Loucy (cell line): ENCODE results near the gene TRPM2.

Experiments used
- H2AFZ ChIP-seq: fragments of 200-600 bp; sonication (generic); 2 replicates; pipeline ENCODE4 v1.6.0; 2016; ENCODE audit warnings: antibody characterized with exemption, mild to moderate bottlenecking, low read length, moderate library complexity
- H3F3A ChIP-seq: fragments of 200-600 bp; 2 replicates; pipeline ENCODE4 v1.6.0; 2016; ENCODE audit warnings: antibody characterized with exemption, low read depth, mild to moderate bottlenecking
- H3K27me3 ChIP-seq: fragments of 200-600 bp; sonication (generic); 2 replicates; pipeline ENCODE4 v1.6.1; 2014; ENCODE audit warnings: low read length, mild to moderate bottlenecking; ENCODE audit not compliant: insufficient read depth, poor library complexity, severe bottlenecking
- H3K36me3 ChIP-seq: fragments of 200-600 bp; sonication (generic); 2 replicates; pipeline ENCODE4 v1.6.1; 2016; ENCODE audit warnings: low read length; ENCODE audit not compliant: insufficient read depth
- H3K4me1 ChIP-seq: fragments of 200-600 bp; sonication (generic); 2 replicates; pipeline ENCODE4 v1.5.1; 2014; ENCODE audit warnings: low read length, mild to moderate bottlenecking; ENCODE audit not compliant: insufficient read depth, poor library complexity, severe bottlenecking
- H3K4me2 ChIP-seq: fragments of 200-600 bp; sonication (generic); 2 replicates; pipeline ENCODE4 v1.6.0; 2014; ENCODE audit warnings: antibody characterized with exemption, low read length, low read depth, mild to moderate bottlenecking; ENCODE audit not compliant: poor library complexity, severe bottlenecking
- H3K4me3 ChIP-seq: fragments of 200-600 bp; sonication (generic); 2 replicates; pipeline ENCODE4 v1.5.1; 2014; ENCODE audit warnings: low read length, mild to moderate bottlenecking, mixed read lengths; ENCODE audit not compliant: poor library complexity, severe bottlenecking
- H3K79me2 ChIP-seq: fragments of 200-600 bp; sonication (generic); 2 replicates; pipeline ENCODE4 v1.6.1; 2014; ENCODE audit warnings: low read length; ENCODE audit not compliant: insufficient read depth
- H3K9ac ChIP-seq: fragments of 200-600 bp; sonication (generic); 2 replicates; pipeline ENCODE4 v1.6.0; 2014; ENCODE audit warnings: mild to moderate bottlenecking, low read depth, low read length, moderate library complexity; ENCODE audit not compliant: poor library complexity, severe bottlenecking
- H3K9me2 ChIP-seq: fragments of 200-600 bp; sonication (generic); replicated peaks from 2 replicates; pipeline ENCODE4 v1.6.1; 2016; ENCODE audit warnings: low read depth, low read length, mixed read lengths
- H3K9me3 ChIP-seq: fragments of 200-600 bp; sonication (generic); 2 replicates; pipeline ENCODE4 v1.6.1; 2014; ENCODE audit warnings: mild to moderate bottlenecking, antibody characterized with exemption, low read length, low read depth; ENCODE audit not compliant: insufficient read depth
- H4K20me1 ChIP-seq: fragments of 200-600 bp; sonication (generic); 2 replicates; pipeline ENCODE4 v1.6.0; 2014; ENCODE audit warnings: antibody characterized with exemption, low read length, mild to moderate bottlenecking; ENCODE audit not compliant: insufficient read depth, poor library complexity, severe bottlenecking
- EZH2phosphoT487 ChIP-seq: fragments of 200-600 bp; IDR thresholded peaks from 2 replicates; pipeline ENCODE4 v1.6.1; 2018; ENCODE audit warnings: antibody characterized with exemption, mild to moderate bottlenecking, moderate library complexity, borderline replicate concordance
- TF ChIP-seq, protein P1 (sequence below): fragments of 200-600 bp; sonication (generic); conservative IDR thresholded peaks from 2 replicates; pipeline ENCODE4 v1.5.1; 2014; ENCODE audit warnings: mild to moderate bottlenecking, antibody characterized with exemption, low read length

The TRPM2 gene

DNA sequence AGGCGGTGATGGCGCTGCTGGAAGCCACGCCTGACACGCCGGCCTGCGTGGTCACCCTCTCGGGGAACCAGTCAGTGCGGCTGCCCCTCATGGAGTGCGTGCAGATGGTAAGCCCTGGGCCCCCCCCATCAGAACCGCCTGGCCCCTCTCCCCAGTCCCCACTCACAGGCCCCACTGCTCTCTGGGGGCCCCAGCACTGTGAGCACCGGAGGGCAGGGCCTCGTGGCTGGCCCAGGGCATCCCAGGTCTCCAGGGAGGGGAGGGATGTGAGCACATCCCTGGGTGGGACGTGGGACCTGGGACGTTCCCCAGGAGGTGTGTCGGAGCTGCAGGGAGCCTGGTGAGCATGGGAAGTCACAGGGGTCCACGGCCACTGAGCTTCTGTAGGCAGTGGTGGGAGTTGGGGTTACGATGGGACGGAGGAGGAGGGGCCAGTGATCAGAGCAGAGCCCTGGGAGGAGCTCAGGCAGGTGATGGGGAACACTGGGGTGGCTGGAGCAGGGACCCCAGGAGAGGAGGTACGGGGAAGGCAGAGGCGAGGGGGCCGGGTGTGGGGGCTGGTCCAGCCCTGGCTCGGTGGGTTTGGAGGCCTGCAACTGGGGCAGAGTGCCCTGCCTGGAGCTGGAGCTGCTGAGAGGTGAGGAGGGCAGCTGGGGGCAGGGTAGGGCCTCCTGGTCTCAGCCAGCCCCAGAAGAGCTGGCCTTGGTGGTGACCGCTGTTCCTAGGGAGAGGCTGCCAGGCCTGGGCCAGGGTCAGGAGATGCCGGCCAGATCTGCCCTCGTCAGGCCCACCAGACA lies 34.7 kb upstream of the TRPM2 start:
- Histone ChIP-seq H3K79me2 (no peaks in the 10 kb centered on the region), H3K9me3 (no peaks in the 10 kb centered on the region), H3K36me3 (peaks cover 43% of the 10 kb centered on the region; the same call in 1 of the 2 replicates), H3K4me1 (no peaks in the 10 kb centered on the region), H3K4me2 (no peak overlapping the region), H4K20me1 (no peaks in the 10 kb centered on the region), H3K27me3 (no peaks in the 10 kb centered on the region), H3K9me2 (no peaks in the 10 kb centered on the region), H3K4me3 (no peak overlapping the region), H3K9ac (no peak overlapping the region), H3F3A (no peaks in the 10 kb centered on the region), H2AFZ (no peak overlapping the region)
- TF ChIP-seq, protein P1, sequence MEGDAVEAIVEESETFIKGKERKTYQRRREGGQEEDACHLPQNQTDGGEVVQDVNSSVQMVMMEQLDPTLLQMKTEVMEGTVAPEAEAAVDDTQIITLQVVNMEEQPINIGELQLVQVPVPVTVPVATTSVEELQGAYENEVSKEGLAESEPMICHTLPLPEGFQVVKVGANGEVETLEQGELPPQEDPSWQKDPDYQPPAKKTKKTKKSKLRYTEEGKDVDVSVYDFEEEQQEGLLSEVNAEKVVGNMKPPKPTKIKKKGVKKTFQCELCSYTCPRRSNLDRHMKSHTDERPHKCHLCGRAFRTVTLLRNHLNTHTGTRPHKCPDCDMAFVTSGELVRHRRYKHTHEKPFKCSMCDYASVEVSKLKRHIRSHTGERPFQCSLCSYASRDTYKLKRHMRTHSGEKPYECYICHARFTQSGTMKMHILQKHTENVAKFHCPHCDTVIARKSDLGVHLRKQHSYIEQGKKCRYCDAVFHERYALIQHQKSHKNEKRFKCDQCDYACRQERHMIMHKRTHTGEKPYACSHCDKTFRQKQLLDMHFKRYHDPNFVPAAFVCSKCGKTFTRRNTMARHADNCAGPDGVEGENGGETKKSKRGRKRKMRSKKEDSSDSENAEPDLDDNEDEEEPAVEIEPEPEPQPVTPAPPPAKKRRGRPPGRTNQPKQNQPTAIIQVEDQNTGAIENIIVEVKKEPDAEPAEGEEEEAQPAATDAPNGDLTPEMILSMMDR = no peak
- no peak for TF ChIP-seq EZH2phosphoT487

DNA sequence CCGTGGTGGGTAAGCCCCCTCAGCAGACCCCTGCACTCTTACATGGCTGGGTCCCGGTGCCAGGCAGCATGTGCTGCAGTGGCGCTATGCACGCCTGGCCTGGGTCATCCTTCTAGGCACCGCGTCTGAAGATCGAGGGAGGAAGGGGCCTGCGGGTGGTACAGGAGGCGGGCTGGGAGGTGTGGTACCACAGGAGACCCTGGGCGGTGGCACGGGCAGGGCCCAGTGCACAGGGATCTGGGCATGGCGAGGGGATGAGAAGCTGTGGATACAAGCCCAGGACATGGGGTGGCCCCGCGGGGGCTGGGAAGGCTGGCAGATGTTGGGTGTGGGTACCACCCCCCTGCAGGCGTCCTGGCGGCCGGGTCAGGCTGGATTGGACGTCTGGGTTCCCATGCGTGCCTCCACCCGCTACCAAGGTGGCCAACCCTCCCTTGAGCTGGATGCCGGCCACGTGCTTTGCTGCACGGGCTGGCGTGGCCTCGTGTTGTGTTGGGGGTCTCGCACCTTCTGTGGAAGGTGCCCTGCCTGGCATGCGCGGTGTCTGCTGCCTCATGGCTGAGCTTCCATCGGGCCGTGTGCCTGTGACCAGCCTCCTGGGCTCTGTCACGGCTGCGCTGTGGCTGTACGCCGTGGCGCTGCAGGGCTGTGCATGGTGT lies 33.9 kb upstream of the TRPM2 start:
- H3K9ac ChIP-seq = no peak overlapping the region
- H3K79me2 ChIP-seq = no peaks in the 10 kb centered on the region
- H3K9me3 ChIP-seq = no peaks in the 10 kb centered on the region
- H4K20me1 ChIP-seq = no peaks in the 10 kb centered on the region
- H3K4me1 ChIP-seq = no peaks in the 10 kb centered on the region
- no peaks in the 10 kb centered on the region for H3K9me2 ChIP-seq
- peaks cover 48% of the 10 kb centered on the region; the same call in 1 of the 2 replicates for H3K36me3 ChIP-seq
- no peaks in the 10 kb centered on the region for H3F3A ChIP-seq
- H2AFZ ChIP-seq = no peak overlapping the region
- H3K4me3 ChIP-seq = no peak overlapping the region
- no peaks in the 10 kb centered on the region for H3K27me3 ChIP-seq
- TF ChIP-seq, protein P1 = no peak
- no peak for TF ChIP-seq EZH2phosphoT487
- no peak overlapping the region for H3K4me2 ChIP-seq

DNA sequence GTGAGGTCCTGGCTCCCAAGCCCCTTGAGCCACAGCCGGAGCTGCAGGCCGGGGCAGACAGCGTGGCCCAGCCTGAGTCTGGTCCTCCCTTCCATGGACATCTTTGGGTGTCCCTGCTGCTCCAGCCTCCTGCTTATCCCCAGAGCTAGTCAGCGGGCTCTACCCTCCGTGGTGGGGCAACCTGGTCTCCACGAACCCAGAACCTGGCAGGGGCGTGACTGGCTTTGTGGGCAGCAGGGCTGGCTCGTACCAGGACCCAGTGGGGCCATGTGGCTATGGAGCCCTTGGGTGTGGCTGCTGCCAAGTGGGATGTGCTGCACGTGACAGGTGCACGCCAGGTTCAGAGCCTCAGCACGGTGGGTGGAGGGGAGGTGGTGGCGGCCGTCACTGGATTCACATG lies 32.6 kb upstream of the TRPM2 start:
- H3K9ac ChIP-seq = no peak overlapping the region
- no peak overlapping the region for H2AFZ ChIP-seq
- H3K36me3 ChIP-seq = peaks cover 51% of the 10 kb centered on the region; the same call in 1 of the 2 replicates
- H3K79me2 ChIP-seq = no peaks in the 10 kb centered on the region
- no peaks in the 10 kb centered on the region for H3K27me3 ChIP-seq
- no peaks in the 10 kb centered on the region for H3F3A ChIP-seq
- TF ChIP-seq, protein P1 = no peak
- no peak for TF ChIP-seq EZH2phosphoT487
- no peaks in the 10 kb centered on the region for H4K20me1 ChIP-seq
- no peak overlapping the region for H3K4me2 ChIP-seq
- no peak overlapping the region for H3K4me3 ChIP-seq
- H3K9me2 ChIP-seq = no peaks in the 10 kb centered on the region
- no peaks in the 10 kb centered on the region for H3K9me3 ChIP-seq
- H3K4me1 ChIP-seq = no peaks in the 10 kb centered on the region
